ENCODE measurements around the gene LPCAT3.
A peak's percentile ranks its signal among the peaks of the same experiment; 100 is the strongest.
"Not testable (repeated sequence)": the region's sequence is repeated elsewhere in the genome, so short reads cannot be mapped to it uniquely, and the experiment has no call there.

The LPCAT3 gene

GRCh38 chr12:7018350-7019042, at the start of gene LPCAT3:
Gene LPCAT3 (minus strand): TSS chr12:7018476. CDS start chr12:7018424, 52 bp downstream.
- DNase-seq: peak; percentile 98

GRCh38 chr12:7067096-7067495, 48.8 kb upstream of the LPCAT3 start:
- no peak for DNase-seq

- DNase-seq: no peak
These were observed 48.3 kb upstream of the LPCAT3 start for GRCh38 chr12:7066596-7066995.

GRCh38 chr12:7065073-7065623, 46.9 kb upstream of the LPCAT3 start:
- no peak for DNase-seq

GRCh38 chr12:7064516-7064915, 46.2 kb upstream of the LPCAT3 start:
- no peak for DNase-seq

- DNase-seq: no peak
These were observed 43.3 kb upstream of the LPCAT3 start for GRCh38 chr12:7061596-7061995.

- DNase-seq: no peak
These were observed 42.9 kb upstream of the LPCAT3 start for GRCh38 chr12:7061138-7061537.

- peak; percentile 90 for DNase-seq
These were observed 42.2 kb upstream of the LPCAT3 start, which contains the start of gene C1S for GRCh38 chr12:7060353-7060954. Gene C1S (plus strand): TSS chr12:7060718. CDS start chr12:7061913, 1,195 bp downstream.

- no peak for DNase-seq
These were observed 41.5 kb upstream of the LPCAT3 start for GRCh38 chr12:7059780-7060179.

- DNase-seq: no peak
These were observed 40.6 kb upstream of the LPCAT3 start for GRCh38 chr12:7058850-7059395.

GRCh38 chr12:7058163-7058845, 40.0 kb upstream of the LPCAT3 start:
- no peak for DNase-seq

- not testable (repeated sequence) for DNase-seq
These were observed 37.5 kb upstream of the LPCAT3 start for GRCh38 chr12:7055736-7056135.

GRCh38 chr12:7054925-7055324, 36.6 kb upstream of the LPCAT3 start:
- no peak for DNase-seq

- not testable (repeated sequence) for DNase-seq
These were observed 31.7 kb upstream of the LPCAT3 start for GRCh38 chr12:7049973-7050372.

GRCh38 chr12:7049445-7049951, 31.2 kb upstream of the LPCAT3 start:
- not testable (repeated sequence) for DNase-seq

GRCh38 chr12:7047306-7047705, 29.0 kb upstream of the LPCAT3 start:
- DNase-seq: no peak

GRCh38 chr12:7046383-7047105, 28.3 kb upstream of the LPCAT3 start:
- no peak for DNase-seq

- no peak for DNase-seq
These were observed 27.6 kb upstream of the LPCAT3 start for GRCh38 chr12:7045913-7046312.

GRCh38 chr12:7042842-7043241, 24.6 kb upstream of the LPCAT3 start:
- no peak for DNase-seq

GRCh38 chr12:7039403-7039802, 21.1 kb upstream of the LPCAT3 start:
- DNase-seq: no peak

GRCh38 chr12:7038591-7038990, 20.3 kb upstream of the LPCAT3 start:
- DNase-seq: no peak

GRCh38 chr12:7037411-7037810, 19.1 kb upstream of the LPCAT3 start:
- not testable (repeated sequence) for DNase-seq

Measured in femur (tissue), 1 donor.